Measurements from ENCODE around the gene LYRM4. TPM values are rescaled to one million over a fixed set of nuclear protein-coding genes. Genes with fewer than 3 reads are reported as not detected.

LYRM4 gene
- total RNA-seq, 4 donors from 2014 or later, result 16.9 to 20.9 (median 18.4) TPM

GRCh38 chr6:5199702-5200101 is 61.0 kb downstream of the LYRM4 start:
- no peaks in the 10 kb centered on the region for H3K9me3 ChIP-seq
- intact Hi-C loops (cut with DNase I), result no loop called here
- TF ChIP-seq POLR2A (IDR thresholded peaks at IDR 0.05; ENCODE audit: low read depth) (no peak), POLR2AphosphoS5 (IDR thresholded peaks at IDR 0.05) (no peak), EP300 (IDR thresholded peaks at IDR 0.05) (no peak)
- TF ChIP-seq, protein P1, sequence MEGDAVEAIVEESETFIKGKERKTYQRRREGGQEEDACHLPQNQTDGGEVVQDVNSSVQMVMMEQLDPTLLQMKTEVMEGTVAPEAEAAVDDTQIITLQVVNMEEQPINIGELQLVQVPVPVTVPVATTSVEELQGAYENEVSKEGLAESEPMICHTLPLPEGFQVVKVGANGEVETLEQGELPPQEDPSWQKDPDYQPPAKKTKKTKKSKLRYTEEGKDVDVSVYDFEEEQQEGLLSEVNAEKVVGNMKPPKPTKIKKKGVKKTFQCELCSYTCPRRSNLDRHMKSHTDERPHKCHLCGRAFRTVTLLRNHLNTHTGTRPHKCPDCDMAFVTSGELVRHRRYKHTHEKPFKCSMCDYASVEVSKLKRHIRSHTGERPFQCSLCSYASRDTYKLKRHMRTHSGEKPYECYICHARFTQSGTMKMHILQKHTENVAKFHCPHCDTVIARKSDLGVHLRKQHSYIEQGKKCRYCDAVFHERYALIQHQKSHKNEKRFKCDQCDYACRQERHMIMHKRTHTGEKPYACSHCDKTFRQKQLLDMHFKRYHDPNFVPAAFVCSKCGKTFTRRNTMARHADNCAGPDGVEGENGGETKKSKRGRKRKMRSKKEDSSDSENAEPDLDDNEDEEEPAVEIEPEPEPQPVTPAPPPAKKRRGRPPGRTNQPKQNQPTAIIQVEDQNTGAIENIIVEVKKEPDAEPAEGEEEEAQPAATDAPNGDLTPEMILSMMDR (IDR thresholded peaks at IDR 0.05), result no peak
- no peak overlapping the region for H3K4me3 ChIP-seq
- H3K27ac ChIP-seq (replicated peaks in 1 of 4), result no peak overlapping the region
- no peaks in the 10 kb centered on the region for H3K27me3 ChIP-seq
- H3K36me3 ChIP-seq, result no peaks in the 10 kb centered on the region
- peaks cover 11 to 30% (median 21%) of the 10 kb centered on the region in 4 donors for H3K4me1 ChIP-seq
- DNase-seq (ENCODE audit: extremely low spot score), result no peak

GRCh38 chr6:5199283-5199682 is 61.5 kb downstream of the LYRM4 start:
- no peak for TF ChIP-seq POLR2AphosphoS5 (IDR thresholded peaks at IDR 0.05)
- no peak for TF ChIP-seq POLR2A (IDR thresholded peaks at IDR 0.05; ENCODE audit: low read depth)
- no peak for TF ChIP-seq EP300 (IDR thresholded peaks at IDR 0.05)
- TF ChIP-seq, protein P1 (IDR thresholded peaks at IDR 0.05), result no peak
- Histone ChIP-seq H3K36me3 (no peaks in the 10 kb centered on the region), H3K27me3 (no peaks in the 10 kb centered on the region), H3K9me3 (no peaks in the 10 kb centered on the region), H3K27ac (replicated peaks in 1 of 4) (no peak overlapping the region), H3K4me1 (peaks cover 7 to 26% (median 17%) of the 10 kb centered on the region in 4 donors), H3K4me3 (no peak overlapping the region)
- no peak for DNase-seq (ENCODE audit: extremely low spot score)
- intact Hi-C loops (cut with DNase I), result no loop called here
- 95% methylated on average over 2 of the region's 2 CpGs for WGBS

DNA sequence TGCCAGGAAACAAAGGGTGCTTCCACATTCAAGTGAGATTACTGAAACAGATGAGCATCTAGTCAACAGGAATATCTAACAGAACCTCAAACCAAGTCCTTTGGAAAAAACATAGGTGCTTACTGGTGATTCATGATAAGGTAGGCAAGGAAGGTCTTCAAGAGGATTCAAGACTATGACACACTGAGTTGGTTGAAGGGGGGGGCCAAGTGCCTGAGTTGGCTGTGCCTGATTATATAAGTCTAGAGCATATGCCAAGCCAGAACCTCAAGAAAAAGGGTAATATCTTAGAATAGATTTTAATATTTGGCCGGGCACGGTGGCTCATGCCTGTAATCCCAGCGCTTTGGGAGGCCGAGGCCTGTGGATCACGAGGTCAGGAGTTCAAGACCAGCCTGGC is 63.7 kb downstream of the LYRM4 start:
- Histone ChIP-seq H3K27ac (replicated peaks in 1 of 4) (no peak overlapping the region), H3K9me3 (no peaks in the 10 kb centered on the region), H3K27me3 (no peaks in the 10 kb centered on the region), H3K4me1 (peaks cover 0 to 10% (median 8%) of the 10 kb centered on the region in 4 donors), H3K36me3 (no peaks in the 10 kb centered on the region), H3K4me3 (no peak overlapping the region)
- TF ChIP-seq POLR2A (IDR thresholded peaks at IDR 0.05; ENCODE audit: low read depth) (no peak), EP300 (IDR thresholded peaks at IDR 0.05) (no peak), POLR2AphosphoS5 (IDR thresholded peaks at IDR 0.05) (no peak)
- TF ChIP-seq, protein P1 (IDR thresholded peaks at IDR 0.05), result no peak
- WGBS, result 94% methylated on average over 5 of the region's 5 CpGs
- no peak for DNase-seq (ENCODE audit: extremely low spot score)
- intact Hi-C loops (cut with DNase I), result no loop called here

GRCh38 chr6:5192135-5192794 is 68.5 kb downstream of the LYRM4 start:
- 93% methylated on average over 11 of the region's 11 CpGs for WGBS

More at GRCh38 chr6:5192135-5192794, 68.5 kb downstream of the LYRM4 start:
- H3K27ac ChIP-seq (replicated peaks in 1 of 4), result no peak overlapping the region
- no peaks in the 10 kb centered on the region for H3K27me3 ChIP-seq
- DNase-seq (ENCODE audit: extremely low spot score), result no peak
- H3K4me3 ChIP-seq, result no peak overlapping the region
- no peaks in the 10 kb centered on the region for H3K9me3 ChIP-seq
- H3K36me3 ChIP-seq, result no peaks in the 10 kb centered on the region
- intact Hi-C loops (cut with DNase I), result no loop called here
- TF ChIP-seq POLR2A (IDR thresholded peaks at IDR 0.05; ENCODE audit: low read depth), result no peak
- TF ChIP-seq, protein P1 (IDR thresholded peaks at IDR 0.05), result no peak
- TF ChIP-seq EP300 (IDR thresholded peaks at IDR 0.05), result no peak
- no peak for TF ChIP-seq POLR2AphosphoS5 (IDR thresholded peaks at IDR 0.05)
- peaks cover 0 to 8% (median 6%) of the 10 kb centered on the region in 4 donors for H3K4me1 ChIP-seq

Data from esophagus muscularis mucosa (tissue), 4 donors.